ENCODE data around the gene ARID5A. TPM values are rescaled to one million over a fixed set of nuclear protein-coding genes. Genes with fewer than 3 reads are reported as not detected.

Gene ARID5A
- total and polyA plus RNA-seq, 2 experiments from 2014 or later, result 5.5 to 7.7 TPM

GRCh38 chr2:96579422-96579821 lies 42.9 kb downstream of the ARID5A start:
- no peaks in the 10 kb centered on the region for H4K20me1 ChIP-seq (replicated peaks; ENCODE audit: insufficient read depth)
- no peaks in the 10 kb centered on the region for H3K36me3 Mint-ChIP-seq (ENCODE audit: low read depth)
- peak; percentile 77 for ATAC-seq
- no peak for TF ChIP-seq POLR2AphosphoS5 (IDR thresholded peaks at IDR 0.05; ENCODE audit: low read depth)
- 0 out of 4 replicates have a peak, but pooled peaks of 1 of the 2 experiments have one; percentile 20 for TF ChIP-seq CTCF (conservative IDR thresholded peaks at IDR 0.05; ENCODE audit: low read depth in 2 of 2)
- no peaks in the 10 kb centered on the region for H3F3A ChIP-seq (replicated peaks; ENCODE audit: low read depth)
- H3K4me3 ChIP-seq, result no peak overlapping the region
- H3K9me2 ChIP-seq (ENCODE audit: insufficient read depth), result 0 out of 2 replicates have a peak, but pooled peaks cover 3% of the 10 kb centered on the region
- no peak overlapping the region for H2AFZ ChIP-seq
- H3K36me3 ChIP-seq (ENCODE audit: insufficient read depth), result no peaks in the 10 kb centered on the region
- no peak overlapping the region for H3K4me2 ChIP-seq
- no peak overlapping the region for H3K4me3 Mint-ChIP-seq
- no peaks in the 10 kb centered on the region for H3K27me3 Mint-ChIP-seq (ENCODE audit: insufficient read depth, low read depth, poor library complexity)
- no peak overlapping the region for H3K27ac ChIP-seq (ENCODE audit: low read depth)
- H3K4me1 ChIP-seq (ENCODE audit: insufficient read depth), result no peaks in the 10 kb centered on the region
- H3K9me3 Mint-ChIP-seq, result no peaks in the 10 kb centered on the region
- H3K4me1 Mint-ChIP-seq, result no peaks in the 10 kb centered on the region
- DNase-seq (ENCODE audit: low spot score), result peak; percentile 34
- H3K27ac Mint-ChIP-seq, result no peak overlapping the region
- no peaks in the 10 kb centered on the region for H3K27me3 ChIP-seq (ENCODE audit: insufficient read depth)
- no peaks in the 10 kb centered on the region for H3K79me2 ChIP-seq (replicated peaks; ENCODE audit: insufficient read depth)

- H3K4me3 Mint-ChIP-seq, result no peak overlapping the region
- peak; percentile 56 for DNase-seq (ENCODE audit: low spot score)
- H3K9me2 ChIP-seq (ENCODE audit: insufficient read depth), result no peaks in the 10 kb centered on the region
Measured at GRCh38 chr2:96580771-96581170, 44.2 kb downstream of the ARID5A start.

More at GRCh38 chr2:96580771-96581170, 44.2 kb downstream of the ARID5A start:
- H3K27ac ChIP-seq (ENCODE audit: low read depth), result no peak overlapping the region
- H3K27ac Mint-ChIP-seq, result no peak overlapping the region
- no peaks in the 10 kb centered on the region for H3K9me3 Mint-ChIP-seq
- no peaks in the 10 kb centered on the region for H3K4me1 Mint-ChIP-seq
- no peaks in the 10 kb centered on the region for H4K20me1 ChIP-seq (replicated peaks; ENCODE audit: insufficient read depth)
- H3K27me3 ChIP-seq (ENCODE audit: insufficient read depth), result no peaks in the 10 kb centered on the region
- no peaks in the 10 kb centered on the region for H3F3A ChIP-seq (replicated peaks; ENCODE audit: low read depth)
- no peak overlapping the region for H3K4me2 ChIP-seq
- ATAC-seq, result peak; percentile 86
- no peak overlapping the region for H2AFZ ChIP-seq
- H3K79me2 ChIP-seq (replicated peaks; ENCODE audit: insufficient read depth), result no peaks in the 10 kb centered on the region
- H3K27me3 Mint-ChIP-seq (ENCODE audit: insufficient read depth, low read depth, poor library complexity), result peaks cover 1% of the 10 kb centered on the region
- H3K4me3 ChIP-seq, result no peak overlapping the region
- H3K36me3 Mint-ChIP-seq (ENCODE audit: low read depth), result no peaks in the 10 kb centered on the region
- no peaks in the 10 kb centered on the region for H3K36me3 ChIP-seq (ENCODE audit: insufficient read depth)
- no peak for TF ChIP-seq NANOG (IDR thresholded peaks at IDR 0.05; ENCODE audit: borderline replicate concordance)
- no peak for TF ChIP-seq ETS1 (IDR thresholded peaks at IDR 0.05)
- peak in 1 of 2 experiments; percentile 43; a peak in 2 of 4 replicates for TF ChIP-seq CTCF (conservative IDR thresholded peaks at IDR 0.05; ENCODE audit: low read depth in 2 of 2)
- no peaks in the 10 kb centered on the region for H3K4me1 ChIP-seq (ENCODE audit: insufficient read depth)
